HEK293 (cell line): ENCODE measurements around the gene BBC3.

Source experiments
- CTCF ChIA-PET: fragments of 350-600 bp; formaldehyde crosslinking; extraction: SDS; loops from one replicate; lab custom pipeline; 2021; ENCODE audit warnings: antibody characterized with exemption; lab: Yijun Ruan, JAX
- POLR2A ChIA-PET: fragments of 300-600 bp; formaldehyde crosslinking; extraction: SDS; loops from one replicate; lab custom pipeline; 2020; ENCODE audit warnings: antibody characterized with exemption, inconsistent platforms; lab: Yijun Ruan, JAX
- H3K27ac ChIP-seq: fragments of 200-500 bp; sonication (Bioruptor generic); 2 replicates; pipeline ENCODE4 v1.5.1; 2014; ENCODE audit warnings: low read depth, low read length, control low read depth, inconsistent platforms; ENCODE audit errors: extremely low read depth
- H3K36me3 ChIP-seq, 2 experiments: fragments of 200-500 bp in 1 of 2; sonication (Bioruptor generic) in 1 of 2; 1 replicate in 1 of 2; 2 replicates in 1 of 2; pipeline ENCODE4 v1.5.1; 2014 to 2017; ENCODE audit warnings: inconsistent platforms in 2 of 2, low read length in 2 of 2; ENCODE audit not compliant: control insufficient read depth in 2 of 2, insufficient read depth in 1 of 2
- H3K4me1 ChIP-seq: fragments of 200-500 bp; sonication (Bioruptor generic); 2 replicates; pipeline ENCODE4 v1.5.1; 2014; ENCODE audit warnings: mild to moderate bottlenecking, low read length, inconsistent platforms; ENCODE audit not compliant: control insufficient read depth, insufficient read depth
- H3K4me3 ChIP-seq: 2 replicates; pipeline ENCODE4 v1.5.1; 2011; ENCODE audit warnings: low read depth, mild to moderate bottlenecking, control low read depth, low read length, moderate library complexity
- H3K9me3 ChIP-seq: fragments of 200-500 bp; sonication (Bioruptor generic); 2 replicates; pipeline ENCODE4 v1.5.1; 2014; ENCODE audit warnings: low read depth, low read length, inconsistent platforms; ENCODE audit not compliant: control insufficient read depth, insufficient read depth
- CTCF ChIP-seq: fragments of 450-650 bp; formaldehyde crosslinking; IDR thresholded peaks from 2 replicates; pipeline ENCODE4 v1.5.1; 2016; ENCODE audit warnings: missing biosample characterization, missing genetic modification characterization
- ELK4 ChIP-seq: IDR thresholded peaks from 2 replicates; pipeline ENCODE4 v1.6.1; 2011; ENCODE audit warnings: mild to moderate bottlenecking, low read depth, low read length, borderline replicate concordance
- FEZF1 ChIP-seq: fragments of 450-650 bp; formaldehyde crosslinking; IDR thresholded peaks from 2 replicates; pipeline ENCODE4 v1.5.1; 2016; ENCODE audit warnings: missing biosample characterization, missing genetic modification characterization
- GFI1B ChIP-seq: fragments of 450-650 bp; formaldehyde crosslinking; IDR thresholded peaks from 2 replicates; pipeline ENCODE4 v1.5.1; 2016; ENCODE audit warnings: missing biosample characterization, missing genetic modification characterization
- GLIS2 ChIP-seq: fragments of 450-650 bp; formaldehyde crosslinking; IDR thresholded peaks from 2 replicates; pipeline ENCODE4 v1.5.1; 2016; ENCODE audit warnings: missing biosample characterization, missing genetic modification characterization
- HIC1 ChIP-seq: fragments of 450-650 bp; formaldehyde crosslinking; IDR thresholded peaks from 2 replicates; pipeline ENCODE4 v1.5.1; 2016; ENCODE audit warnings: missing biosample characterization, missing genetic modification characterization
- HOXA7 ChIP-seq: sonication (generic); formaldehyde crosslinking; IDR thresholded peaks from 2 replicates; pipeline ENCODE4 v1.8.1; 2022; ENCODE audit warnings: missing genetic modification reagents, borderline replicate concordance
- HOXC10 ChIP-seq: sonication (generic); formaldehyde crosslinking; IDR thresholded peaks from 2 replicates; pipeline ENCODE4 v1.8.1; 2023; ENCODE audit warnings: mild to moderate bottlenecking, missing genetic modification reagents
- KLF17 ChIP-seq: fragments of 450-650 bp; formaldehyde crosslinking; IDR thresholded peaks from 2 replicates; pipeline ENCODE4 v1.5.1; 2016; ENCODE audit warnings: missing biosample characterization, missing genetic modification characterization
- PRDM1 ChIP-seq: fragments of 450-650 bp; formaldehyde crosslinking; IDR thresholded peaks from 2 replicates; pipeline ENCODE4; 2016; ENCODE audit warnings: missing biosample characterization, missing genetic modification characterization
- SETDB1 ChIP-seq: IDR thresholded peaks from one replicate; pipeline ENCODE4 v1.6.1; 2017; ENCODE audit warnings: mild to moderate bottlenecking, low read length, moderate library complexity, mixed read lengths; ENCODE audit not compliant: insufficient read length
- SP2 ChIP-seq: fragments of 450-650 bp; formaldehyde crosslinking; IDR thresholded peaks from 2 replicates; pipeline ENCODE4 v1.5.1; 2016; ENCODE audit warnings: missing biosample characterization, missing genetic modification characterization
- SP3 ChIP-seq: fragments of 450-650 bp; formaldehyde crosslinking; IDR thresholded peaks from 2 replicates; pipeline ENCODE4 v1.5.1; 2016; ENCODE audit warnings: missing biosample characterization, missing genetic modification characterization
- TCF7L2 ChIP-seq: IDR thresholded peaks from 2 replicates; pipeline ENCODE4 v1.6.1; 2011; ENCODE audit warnings: low read depth, mild to moderate bottlenecking, inconsistent platforms, low read length, moderate library complexity, borderline replicate concordance
- ZBTB1 ChIP-seq: fragments of 450-650 bp; formaldehyde crosslinking; IDR thresholded peaks from 2 replicates; pipeline ENCODE4 v1.5.1; 2016; ENCODE audit warnings: missing biosample characterization, missing genetic modification characterization
- ZBTB17 ChIP-seq: fragments of 450-650 bp; formaldehyde crosslinking; IDR thresholded peaks from 2 replicates; pipeline ENCODE4 v1.5.1; 2016; ENCODE audit warnings: missing biosample characterization, missing genetic modification characterization
- ZBTB21 ChIP-seq: fragments of 450-650 bp; formaldehyde crosslinking; IDR thresholded peaks from 2 replicates; pipeline ENCODE4 v1.5.1; 2017; ENCODE audit warnings: missing biosample characterization, missing genetic modification characterization
- ZNF155 ChIP-seq: fragments of 450-650 bp; formaldehyde crosslinking; IDR thresholded peaks from 2 replicates; pipeline ENCODE4 v1.5.1; 2016; ENCODE audit warnings: missing biosample characterization, missing genetic modification characterization
- ZNF16 ChIP-seq: fragments of 450-650 bp; formaldehyde crosslinking; IDR thresholded peaks from 2 replicates; pipeline ENCODE4 v1.5.1; 2016; ENCODE audit warnings: low read depth, missing biosample characterization, missing genetic modification characterization
- ZNF266 ChIP-seq: fragments of 450-650 bp; formaldehyde crosslinking; IDR thresholded peaks from 2 replicates; pipeline ENCODE4 v1.5.1; 2016; ENCODE audit warnings: missing biosample characterization, missing genetic modification characterization, low read depth
- ZNF335 ChIP-seq: fragments of 450-650 bp; formaldehyde crosslinking; conservative IDR thresholded peaks from 2 replicates; pipeline ENCODE4 v1.5.1; 2016; ENCODE audit warnings: missing biosample characterization, missing genetic modification characterization
- ZNF530 ChIP-seq: fragments of 450-650 bp; formaldehyde crosslinking; IDR thresholded peaks from 2 replicates; pipeline ENCODE4 v1.5.1; 2016; ENCODE audit warnings: low read depth, missing biosample characterization, missing genetic modification characterization
- ZNF549 ChIP-seq: fragments of 450-650 bp; IDR thresholded peaks from 2 replicates; pipeline ENCODE4 v1.5.1; 2018; ENCODE audit warnings: missing biosample characterization, missing genetic modification characterization, mild to moderate bottlenecking, inconsistent platforms, moderate library complexity
- ZNF580 ChIP-seq: fragments of 450-650 bp; formaldehyde crosslinking; IDR thresholded peaks from 2 replicates; pipeline ENCODE4 v1.5.1; 2016; ENCODE audit warnings: missing biosample characterization, missing genetic modification characterization
- ZNF610 ChIP-seq: fragments of 450-650 bp; formaldehyde crosslinking; IDR thresholded peaks from 2 replicates; pipeline ENCODE4 v1.5.1; 2016; ENCODE audit warnings: missing biosample characterization, missing genetic modification characterization, borderline replicate concordance
- ZNF623 ChIP-seq: fragments of 450-650 bp; formaldehyde crosslinking; IDR thresholded peaks from 2 replicates; pipeline ENCODE4 v1.5.1; 2016; ENCODE audit warnings: missing biosample characterization, missing genetic modification characterization
- ZNF704 ChIP-seq: fragments of 450-650 bp; formaldehyde crosslinking; IDR thresholded peaks from 2 replicates; pipeline ENCODE4 v1.5.1; 2016; ENCODE audit warnings: missing biosample characterization, missing genetic modification characterization
- ZNF777 ChIP-seq: fragments of 450-650 bp; formaldehyde crosslinking; IDR thresholded peaks from 2 replicates; pipeline ENCODE4 v1.5.1; 2017; ENCODE audit warnings: missing biosample characterization, missing genetic modification characterization, borderline replicate concordance
- ZNF785 ChIP-seq: fragments of 450-650 bp; formaldehyde crosslinking; IDR thresholded peaks from 2 replicates; pipeline ENCODE4 v1.5.1; 2016; ENCODE audit warnings: missing biosample characterization, missing genetic modification characterization
- ZSCAN30 ChIP-seq: fragments of 450-650 bp; IDR thresholded peaks from 2 replicates; pipeline ENCODE4 v1.5.1; 2018; ENCODE audit warnings: missing biosample characterization, mild to moderate bottlenecking, missing genetic modification characterization, moderate library complexity

BBC3 gene

GRCh38 chr19:47230921-47231214 is at the start of gene BBC3:
TSS of gene BBC3 (minus strand) at chr19:47231199. CDS start at chr19:47228431, 2,768 bp downstream.
- H3K4me1 ChIP-seq, result peaks cover 26% of the 10 kb centered on the region

GRCh38 chr19:47280183-47280797 is 49.3 kb upstream of the BBC3 start:
- ChIA-PET CTCF (interaction anchor here (0.6 to 2.0 kb wide), 8 partner anchors 8 to 583 kb away, joined by 3 to 6 read pairs (median 3); no protein-coding TSS in a partner anchor), POLR2A (no interaction called here)
- H3K4me3 ChIP-seq, result no peak overlapping the region
- TF ChIP-seq ZNF335 (tag by site-specific recombination) (no peak), GLIS2 (no peak), ZBTB1 (tag by site-specific recombination) (no peak), FEZF1 (tag by site-specific recombination) (no peak), GFI1B (tag by site-specific recombination) (0 out of 2 replicates have a peak, but pooled peaks have one; percentile 14), ZBTB21 (tag by site-specific recombination) (no peak), ZNF266 (tag by site-specific recombination) (no peak), ZNF530 (tag by site-specific recombination) (no peak), ZNF580 (tag by site-specific recombination) (peak; percentile 36; the same call in 1 of the 2 replicates), ZBTB17 (0 out of 2 replicates have a peak, but pooled peaks have one; percentile 20), HOXA7 (CRISPR knock-in tag) (no peak), KLF17 (tag by site-specific recombination) (no peak), ZNF610 (no peak), ZNF777 (tag by site-specific recombination) (no peak), ZNF155 (tag by site-specific recombination) (no peak), HOXC10 (CRISPR knock-in tag) (no peak), TCF7L2 (no peak), ZNF704 (tag by site-specific recombination) (no peak), SP2 (tag by site-specific recombination) (no peak), ZNF785 (tag by site-specific recombination) (no peak), ZNF16 (peak; percentile 96), ELK4 (no peak), SETDB1 (no peak), SP3 (tag by site-specific recombination) (no peak), PRDM1 (tag by site-specific recombination) (no peak), HIC1 (tag by site-specific recombination) (no peak), CTCF (tag by site-specific recombination) (0 out of 2 replicates have a peak, but pooled peaks have one; percentile 27), ZNF549 (tag by site-specific recombination) (no peak)

More at GRCh38 chr19:47230921-47231214, at the start of gene BBC3:
- no peaks in the 10 kb centered on the region for H3K36me3 ChIP-seq
- H3K9me3 ChIP-seq, result no peaks in the 10 kb centered on the region
- ChIA-PET POLR2A (no interaction called here), CTCF (no interaction called here)
- peak within 1 kb of the TSS; percentile 95 for H3K27ac ChIP-seq
- peak within 1 kb of the TSS; percentile 91 for H3K4me3 ChIP-seq
- TF ChIP-seq ZSCAN30 (tag by site-specific recombination), result peak; percentile 50; the same call in 1 of the 2 replicates
- TF ChIP-seq ZNF623 (tag by site-specific recombination), result no peak

More at GRCh38 chr19:47280183-47280797, 49.3 kb upstream of the BBC3 start:
- no peak overlapping the region for H3K27ac ChIP-seq
- no peaks in the 10 kb centered on the region for H3K9me3 ChIP-seq
- H3K36me3 ChIP-seq, result no peaks in the 10 kb centered on the region; a peak in 1 of 3 replicates
- peaks cover 1% of the 10 kb centered on the region; the same call in 1 of the 2 replicates for H3K4me1 ChIP-seq
